CD4-positive, alpha-beta T cell treated with Interferon gamma for 1 hour (primary cell): ENCODE results near the gene NXNL1.
A peak's percentile ranks its signal among the peaks of the same experiment; 100 is the strongest.

Source experiments
- DNase-seq: peaks from one replicate; pipeline ENCODE4 v3.0.0-alpha.2; 2020

NXNL1 gene

DNA sequence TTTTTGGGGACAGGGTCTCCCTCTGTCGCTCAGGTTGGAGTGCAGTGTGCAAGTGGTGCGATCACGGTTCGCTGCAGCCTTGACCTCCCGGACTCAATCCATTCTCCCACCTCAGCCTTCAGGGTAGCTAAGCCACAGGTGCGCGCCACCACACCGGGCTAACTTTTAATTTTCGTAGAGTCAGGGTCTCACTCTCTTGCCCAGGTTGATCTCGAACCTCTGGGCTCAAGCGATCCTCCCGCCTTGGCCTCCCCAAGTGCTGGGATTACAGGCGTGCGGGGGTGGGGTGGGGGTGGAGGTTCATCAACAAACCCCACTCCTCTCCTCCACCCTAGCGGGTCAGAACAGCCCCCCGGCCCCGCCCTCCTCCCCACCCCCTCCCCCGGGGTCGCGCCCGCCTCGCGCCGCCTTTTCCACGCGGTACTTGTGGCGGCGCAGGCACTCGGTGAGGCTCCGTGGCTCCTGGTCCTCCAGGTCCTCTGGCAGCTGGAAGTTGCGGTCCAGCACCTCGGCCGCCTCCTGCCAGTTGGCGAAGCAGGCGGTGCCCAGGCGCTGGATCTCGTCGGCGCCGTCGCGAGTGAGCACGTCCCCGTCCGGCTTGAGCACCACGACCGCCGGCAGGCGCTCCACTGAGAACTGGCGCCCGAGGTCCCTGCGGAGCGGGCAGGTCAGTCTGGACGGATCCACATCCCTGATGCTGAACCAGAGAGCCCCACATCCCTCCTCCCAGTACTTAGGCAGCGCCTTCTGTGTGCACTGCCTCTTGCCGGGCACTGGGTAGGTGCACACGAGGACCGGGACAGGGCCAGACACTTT, 5.2 kb downstream of the NXNL1 start:
- no peak for DNase-seq

DNA sequence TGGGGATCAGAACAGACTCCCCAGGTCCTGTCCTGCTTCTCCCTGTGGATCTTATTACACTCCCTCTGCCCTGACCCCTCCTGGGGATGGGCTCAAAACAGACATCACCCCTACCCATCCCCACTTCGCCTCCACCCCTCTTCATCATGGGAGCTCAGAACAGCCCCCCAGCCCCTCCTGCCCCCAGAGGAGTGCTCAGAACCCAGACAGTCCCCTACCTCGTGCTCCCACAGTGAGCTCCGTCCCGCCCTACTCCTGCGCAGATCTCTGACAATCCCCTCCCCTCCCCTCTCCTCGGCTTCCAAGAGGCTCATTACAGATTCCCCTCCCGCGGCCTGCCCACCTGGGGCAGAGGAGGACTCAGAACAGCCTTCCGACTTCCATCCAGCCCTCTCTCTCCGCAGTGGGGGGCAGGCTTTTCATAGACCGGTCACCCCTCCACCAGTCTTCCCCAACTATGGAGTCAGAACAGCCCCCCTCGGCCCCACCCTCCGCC, 6.1 kb downstream of the NXNL1 start:
- DNase-seq, result no peak

GRCh38 chr19:17451820-17452219, 8.9 kb downstream of the NXNL1 start:
- no peak for DNase-seq

DNA sequence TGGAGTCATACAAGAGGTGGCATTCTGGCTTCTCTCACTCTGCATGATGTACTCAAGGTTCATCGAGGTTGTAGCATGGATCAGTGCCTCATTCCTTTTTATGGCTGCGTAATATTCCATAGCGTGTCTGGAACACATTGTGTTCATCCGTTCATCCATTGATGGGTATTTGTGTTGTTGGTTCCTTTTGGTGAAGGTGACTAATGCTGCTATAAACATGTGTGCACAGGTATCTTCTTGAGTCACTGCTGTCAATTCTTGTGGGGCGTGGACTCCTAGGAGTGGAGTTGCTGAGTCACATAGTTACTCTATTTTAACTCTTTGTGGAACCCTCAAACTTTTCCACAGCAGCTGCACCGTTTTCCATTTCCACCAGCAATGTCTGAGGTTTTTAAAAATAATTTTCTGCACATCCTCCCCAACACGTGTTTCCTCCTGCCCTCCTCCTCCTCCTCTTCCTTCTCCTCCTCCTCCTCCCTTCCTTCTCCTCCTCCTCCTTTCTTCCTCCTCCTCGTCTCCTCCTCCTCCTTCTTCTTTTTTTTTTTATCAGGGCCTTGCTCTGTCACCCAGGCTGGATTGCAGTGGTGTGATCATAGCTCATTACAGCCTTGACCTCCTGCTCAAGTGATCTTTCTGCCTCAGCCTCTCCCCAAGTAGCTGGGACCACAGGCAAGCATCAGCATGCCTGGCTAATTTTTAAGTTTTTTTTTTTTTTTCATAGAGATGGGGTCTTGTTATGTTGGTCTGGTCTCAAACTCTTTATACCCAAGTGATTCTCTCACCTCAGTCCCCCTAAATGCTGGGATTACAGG, 10.3 kb downstream of the NXNL1 start:
- no peak for DNase-seq

DNA sequence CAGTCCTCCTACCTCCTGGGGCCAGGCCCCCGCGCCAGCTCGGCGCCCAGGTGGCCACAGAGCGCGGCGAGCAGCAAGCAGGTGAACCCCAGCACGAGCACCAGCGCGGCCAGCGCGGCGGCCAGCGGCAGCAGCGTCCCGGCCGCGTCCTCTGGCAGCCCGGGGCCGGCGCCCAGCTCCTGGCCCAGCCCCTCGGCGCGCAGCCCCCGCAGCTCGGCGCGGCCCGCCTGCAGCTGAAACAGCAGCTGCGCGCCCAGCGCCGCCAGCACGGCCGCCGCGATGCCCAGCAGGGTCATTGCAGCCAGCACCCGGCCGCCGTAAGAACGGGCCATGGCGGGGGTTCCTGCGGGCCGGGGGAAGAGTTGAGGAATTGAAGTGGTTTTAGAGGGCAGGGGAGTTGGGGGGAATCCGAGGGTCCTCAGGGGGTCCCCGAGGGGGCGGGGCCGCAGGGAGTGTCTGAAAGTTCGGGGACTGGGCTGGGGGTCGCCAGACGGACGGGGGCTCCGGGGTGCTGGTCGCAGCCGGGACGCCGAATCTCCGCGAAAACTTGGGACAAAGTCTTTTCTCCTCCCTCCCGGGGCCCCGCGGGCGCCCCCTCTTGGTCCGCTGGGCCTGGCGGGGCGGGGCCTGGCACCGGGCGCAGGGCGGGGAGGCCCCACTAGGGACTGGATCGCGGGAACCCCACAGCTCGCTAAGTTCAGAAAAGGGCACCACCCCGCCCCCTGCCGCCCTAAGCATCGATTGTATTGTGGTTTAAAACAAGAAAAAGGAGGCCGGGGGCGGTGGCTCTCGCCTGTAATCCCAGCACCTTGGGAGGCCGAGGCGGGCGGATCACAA, 12.4 kb downstream of the NXNL1 start, which contains the start of gene TMEM221:
TMEM221 (minus strand) TSS at position 538 of the 837 bp plus-strand sequence; CDS start at position 332, 206 bp downstream.
- DNase-seq, result peak; percentile 53

DNA sequence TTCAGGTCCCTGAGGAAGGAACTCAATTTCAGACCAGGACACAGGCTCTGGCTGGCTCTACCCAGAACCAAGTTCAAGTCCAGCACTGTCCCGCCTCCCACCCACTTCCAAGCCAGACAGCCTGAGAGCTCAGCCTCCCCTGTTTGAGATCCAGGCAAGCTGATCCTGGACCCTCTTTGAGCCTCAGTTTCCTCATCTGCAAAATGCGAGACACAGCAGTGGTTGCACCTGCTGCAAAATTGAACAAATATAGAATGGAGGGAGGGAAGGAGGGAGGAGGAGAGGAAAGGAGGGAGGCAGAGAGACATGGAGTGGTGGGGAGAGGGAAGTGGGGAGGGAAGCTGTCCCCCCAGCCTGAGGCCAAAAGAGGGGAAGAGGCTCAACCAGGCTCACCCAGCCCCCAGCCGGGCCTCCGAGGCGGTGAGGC, 13.0 kb downstream of the NXNL1 start:
- DNase-seq, result no peak

GRCh38 chr19:17445526-17446165, 15.1 kb downstream of the NXNL1 start:
- no peak for DNase-seq

DNA sequence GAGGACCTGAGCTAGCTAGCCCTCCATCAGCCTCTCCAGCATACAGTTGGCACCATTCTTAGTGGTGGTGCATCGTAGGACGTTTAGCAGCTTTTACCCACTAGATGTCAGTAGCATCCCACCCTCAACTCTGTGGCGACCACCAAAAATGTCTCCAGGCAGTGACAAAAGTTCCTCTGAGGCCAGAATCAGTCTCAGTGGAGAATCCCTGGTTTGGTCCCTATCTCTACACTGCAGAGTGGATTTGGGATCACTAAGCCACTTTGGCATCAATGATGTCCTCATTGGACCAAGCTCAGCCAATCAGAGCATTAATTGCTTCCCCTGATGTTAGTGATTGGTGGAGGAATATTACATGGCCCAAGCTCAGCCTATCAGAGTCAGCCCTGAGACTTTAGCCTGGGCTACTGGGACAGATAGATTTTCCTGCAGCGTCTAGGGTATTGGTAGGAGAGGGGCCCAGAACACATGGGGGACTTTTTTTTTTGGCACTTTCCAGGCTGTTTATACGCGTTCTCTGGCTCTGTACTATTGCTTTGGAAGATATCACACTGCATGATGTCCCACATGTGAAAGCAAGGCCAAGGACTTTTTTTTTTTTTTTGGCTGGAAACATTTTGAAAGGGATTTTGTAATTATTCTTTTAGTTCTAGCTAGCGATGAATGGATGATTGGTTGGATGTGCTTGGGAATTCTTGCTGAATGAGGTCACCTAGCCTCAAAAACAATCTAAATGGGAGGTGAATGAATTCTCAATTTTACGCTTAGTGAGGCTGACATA, 19.3 kb downstream of the NXNL1 start:
- no peak for DNase-seq

GRCh38 chr19:17436874-17437267, 23.9 kb downstream of the NXNL1 start:
- DNase-seq, result no peak

- no peak for DNase-seq
Measured at GRCh38 chr19:17436094-17436873, 24.4 kb downstream of the NXNL1 start.

DNA sequence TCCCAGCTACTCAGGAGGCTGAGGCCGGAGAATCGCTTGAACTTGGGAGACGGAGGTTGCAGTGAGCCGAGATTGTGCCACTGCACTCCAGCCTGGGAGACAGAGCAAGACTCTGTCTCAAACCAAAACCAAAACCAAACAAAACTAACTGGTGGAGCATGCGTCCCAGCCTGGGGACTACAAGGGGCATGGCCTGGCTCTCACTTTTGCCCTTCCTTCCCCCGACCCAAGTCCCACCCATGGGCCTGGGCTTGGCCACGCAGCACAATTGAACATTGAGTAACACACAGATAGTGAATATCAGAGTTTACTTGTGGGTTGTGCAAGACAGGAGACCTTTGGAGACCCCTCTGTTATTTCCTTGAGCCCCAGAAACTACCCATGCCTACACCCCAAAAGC, 25.5 kb downstream of the NXNL1 start:
- DNase-seq, result no peak

DNA sequence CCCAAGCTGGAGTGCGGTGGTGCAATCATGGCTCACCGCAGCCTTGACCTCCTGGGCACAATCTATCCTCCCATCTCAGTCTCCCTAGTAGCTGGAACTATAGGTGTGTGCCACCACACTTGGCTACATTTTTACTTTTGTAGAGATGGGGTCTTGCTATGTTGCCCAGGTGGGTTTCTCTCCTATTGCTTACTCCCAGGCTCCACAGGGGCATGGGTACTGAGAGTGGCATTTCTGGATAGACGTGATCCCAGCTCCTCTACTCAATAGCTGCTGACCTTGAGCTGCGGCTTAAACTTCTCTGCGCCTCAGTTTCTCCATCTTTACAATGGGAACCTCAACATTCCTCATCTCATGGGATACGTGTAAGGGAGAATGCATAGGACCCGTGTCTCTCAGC, 29.3 kb downstream of the NXNL1 start:
- no peak for DNase-seq

DNA sequence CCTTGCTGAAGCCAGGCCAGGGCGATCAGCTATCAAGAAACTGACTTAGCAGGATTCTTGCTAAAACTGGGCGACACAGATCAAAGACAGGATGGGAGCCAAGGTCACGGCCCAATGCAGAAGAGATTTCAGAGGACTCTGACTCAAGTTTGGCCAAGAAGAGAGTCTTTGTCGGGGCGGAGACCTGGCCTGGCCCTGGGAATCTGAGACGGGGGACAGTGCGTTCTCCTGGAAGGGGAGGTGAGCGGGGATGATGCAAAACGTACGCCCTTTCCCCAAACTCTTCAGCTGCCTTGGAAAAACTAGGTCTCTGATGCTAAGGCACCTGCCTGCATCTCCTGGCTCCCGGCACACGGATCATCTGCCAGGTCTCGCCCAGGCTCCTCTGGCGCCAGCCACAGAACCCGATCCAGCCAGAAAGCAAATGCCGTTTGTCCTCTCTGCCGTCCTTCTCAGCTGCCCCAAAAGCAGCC, 31.0 kb downstream of the NXNL1 start:
- no peak for DNase-seq

DNA sequence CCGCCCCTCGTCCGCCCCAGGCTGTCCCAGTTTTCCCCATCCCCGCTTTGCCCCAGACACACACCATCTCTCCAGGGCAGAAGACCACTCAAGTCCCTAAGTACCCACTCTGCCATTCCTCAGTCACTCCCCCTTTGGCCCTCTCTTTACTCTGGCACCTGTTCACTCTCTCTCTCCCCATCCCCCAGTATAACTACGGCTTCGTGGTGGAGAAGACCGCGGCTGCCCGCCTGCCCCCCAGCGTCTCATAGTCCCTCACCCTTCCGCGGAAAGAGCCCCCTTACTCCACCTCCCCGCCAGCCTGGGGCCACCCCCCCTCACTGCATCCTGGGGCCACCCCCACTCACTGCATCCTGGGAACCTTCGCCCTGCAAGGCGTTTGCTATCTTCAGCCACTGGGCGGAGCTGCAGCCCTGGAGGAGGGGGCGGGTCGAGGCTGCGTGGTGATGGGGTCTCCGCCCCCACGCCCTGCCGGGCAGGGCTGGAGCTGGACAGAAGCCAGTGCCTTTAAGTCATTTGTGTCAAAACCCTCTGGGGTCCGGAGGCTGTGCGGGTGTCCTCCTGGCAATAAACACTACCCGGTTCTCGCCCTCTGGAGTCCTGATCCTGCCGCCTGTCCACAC, 35.9 kb downstream of the NXNL1 start:
- peak; percentile 22 for DNase-seq

- no peak for DNase-seq
Measured at GRCh38 chr19:17423429-17424208, 37.1 kb downstream of the NXNL1 start.

DNA sequence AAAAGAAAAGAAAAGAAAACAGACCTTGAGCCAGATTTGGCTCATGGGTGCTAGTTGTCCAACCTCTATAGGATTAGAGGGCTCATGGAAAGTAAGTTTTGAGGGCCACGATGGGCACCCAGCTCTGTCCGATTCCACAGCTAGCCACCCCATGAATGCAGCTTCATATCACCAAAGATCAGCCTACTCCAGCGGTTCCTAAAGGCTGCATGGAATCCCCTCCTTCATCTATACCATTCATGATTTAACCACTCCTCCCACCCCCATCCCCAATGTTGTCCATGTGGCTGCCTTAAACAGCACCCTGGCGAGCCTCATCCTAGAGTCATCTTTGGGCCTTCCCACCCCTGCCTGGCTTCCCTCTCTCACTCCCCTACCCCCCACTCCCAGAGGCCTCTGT, 38.8 kb downstream of the NXNL1 start:
- DNase-seq, result no peak

GRCh38 chr19:17420475-17420924, 40.2 kb downstream of the NXNL1 start:
- no peak for DNase-seq

DNA sequence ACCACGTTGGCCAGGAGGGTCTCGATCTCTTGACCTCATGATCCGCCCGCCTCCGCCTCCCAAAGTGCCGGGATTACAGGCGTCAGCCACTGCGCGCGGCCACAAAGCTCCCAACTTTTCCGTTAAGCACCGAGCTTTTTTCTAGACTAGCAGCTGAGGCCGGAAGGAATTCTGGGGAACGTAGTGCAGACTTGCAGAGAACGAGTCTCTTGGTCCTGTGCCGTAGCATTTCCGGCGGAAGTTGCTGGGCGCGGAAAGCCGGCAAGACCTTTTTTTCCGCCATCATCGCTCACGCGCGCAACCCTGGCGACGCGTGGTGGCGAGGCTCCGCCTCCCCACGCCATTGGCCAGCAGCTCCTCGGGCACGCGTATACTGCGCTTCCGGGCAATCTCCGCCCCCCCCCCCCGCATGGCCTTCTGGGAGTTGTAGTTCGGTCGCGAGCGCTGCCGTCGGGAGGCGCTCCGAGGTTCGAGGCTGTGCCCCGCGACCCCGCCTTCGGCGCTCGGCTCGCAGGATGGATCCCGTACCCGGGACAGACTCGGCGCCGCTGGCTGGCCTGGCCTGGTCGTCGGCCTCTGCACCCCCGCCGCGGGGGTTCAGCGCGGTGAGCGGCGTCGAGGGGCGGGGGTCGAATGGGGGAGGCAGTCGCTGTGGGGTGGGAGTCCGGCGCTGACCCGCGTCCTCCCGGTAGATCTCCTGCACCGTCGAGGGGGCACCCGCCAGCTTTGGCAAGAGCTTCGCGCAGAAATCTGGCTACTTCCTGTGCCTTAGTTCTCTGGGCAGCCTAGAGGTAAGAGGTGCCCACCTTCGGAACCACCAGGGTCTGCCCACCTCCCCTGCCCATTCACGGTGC, 40.9 kb downstream of the NXNL1 start, which contains the start of gene MVB12A:
MVB12A (plus strand) TSS at position 427 of the 854 bp plus-strand sequence; CDS start at position 516, 89 bp downstream.
- DNase-seq, result peak; percentile 98
